Measurements from ENCODE around the gene HMGN3. TPM values are rescaled to one million over a fixed set of nuclear protein-coding genes. Genes with fewer than 3 reads are reported as not detected.

The HMGN3 gene
- total RNA-seq, 1 experiment from 2014 or later = 183 TPM

DNA sequence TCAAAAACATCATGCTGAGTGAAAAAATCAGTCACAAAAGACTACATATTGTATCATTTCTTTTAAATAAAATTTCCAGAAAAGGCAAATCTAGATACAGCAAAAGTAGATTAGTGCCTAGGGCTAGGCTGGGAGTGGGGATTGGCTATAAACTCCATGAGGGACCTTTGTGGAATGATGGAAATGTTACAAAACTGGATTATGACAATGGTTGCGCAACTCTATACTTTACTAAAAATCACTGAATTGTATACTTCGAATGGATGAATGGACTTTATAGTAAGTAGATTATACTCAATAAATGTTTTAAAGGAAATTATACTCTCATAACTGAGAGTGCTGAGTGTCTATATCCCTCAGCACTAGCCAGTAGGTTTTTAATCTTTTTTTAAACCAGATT lies 4.3 kb downstream of the HMGN3 start:
- H3K4ac ChIP-seq (ENCODE audit: low read depth, low read length) = no peak overlapping the region
- no peak overlapping the region for H2BK120ac ChIP-seq (ENCODE audit: low read depth, low read length, poor library complexity, severe bottlenecking)
- no peak overlapping the region for H2BK20ac ChIP-seq (ENCODE audit: low read depth, low read length, poor library complexity, severe bottlenecking)
- no peaks in the 10 kb centered on the region for H4K20me1 ChIP-seq (ENCODE audit: control insufficient read depth, insufficient read depth, insufficient read length)
- H2BK12ac ChIP-seq (ENCODE audit: insufficient read length, low read depth, low read length) = no peak overlapping the region
- H3K27me3 Mint-ChIP-seq (ENCODE audit: low read depth) = no peaks in the 10 kb centered on the region
- H2BK5ac ChIP-seq (ENCODE audit: insufficient read length, low read length) = no peak overlapping the region
- H3K23me2 ChIP-seq (ENCODE audit: insufficient read length, low read depth, low read length, poor library complexity, severe bottlenecking) = peaks cover 5% of the 10 kb centered on the region
- H4K5ac ChIP-seq (ENCODE audit: insufficient read length, low read depth, low read length) = no peak overlapping the region
- no peaks in the 10 kb centered on the region for H3K9me3 ChIP-seq (ENCODE audit: control insufficient read depth, low read depth, low read length)
- no peak overlapping the region for H3K56ac ChIP-seq (ENCODE audit: insufficient read length, low read depth, low read length)
- H3K79me1 ChIP-seq (ENCODE audit: insufficient read depth, low read depth, low read length, poor library complexity, severe bottlenecking) = peaks cover 4% of the 10 kb centered on the region
- H2AK5ac ChIP-seq (ENCODE audit: insufficient read length, low read length) = no peak overlapping the region
- no peak overlapping the region for H2BK15ac ChIP-seq (ENCODE audit: low read depth, low read length)
- no peak overlapping the region for H3K23ac ChIP-seq (ENCODE audit: insufficient read length, low read depth, low read length)
- peaks cover 2 to 13% (median 6%) of the 10 kb centered on the region in 3 experiments for H3K36me3 Mint-ChIP-seq (ENCODE audit: insufficient read depth in 1 of 3, low read depth in 3 of 3)
- DNase-seq = no peak
- no peak overlapping the region for H3K4me3 Mint-ChIP-seq
- H3K27ac Mint-ChIP-seq = no peak overlapping the region
- H3K14ac ChIP-seq (ENCODE audit: insufficient read depth, low read length) = no peak overlapping the region
- H3K18ac ChIP-seq (ENCODE audit: insufficient read length, low read depth, low read length) = no peak overlapping the region
- no peak overlapping the region for H3K4me2 ChIP-seq (ENCODE audit: insufficient read depth, insufficient read length, low read length)
- WGBS (ENCODE audit: extremely low coverage, insufficient read length, low lambda C conversion rate) = no CpG with 5 or more reads among the region's 2 CpGs
- peaks cover 19 to 26% of the 10 kb centered on the region in 2 experiments for H3K4me1 Mint-ChIP-seq
- no peak overlapping the region for H4K91ac ChIP-seq (ENCODE audit: insufficient read length, low read depth, low read length)
- no peak overlapping the region for H3T11ph ChIP-seq (ENCODE audit: low read length)
- H3K79me2 ChIP-seq (ENCODE audit: insufficient read depth, low read length) = peaks cover 25% of the 10 kb centered on the region; the same call in 1 of the 2 replicates
- H3K9me3 Mint-ChIP-seq = 0 out of 5 replicates have a peak, but pooled peaks cover 0 to 4% of the 10 kb centered on the region in 2 experiments
- H2AFZ ChIP-seq (ENCODE audit: low read length) = no peak overlapping the region
- H4K8ac ChIP-seq (replicated peaks; ENCODE audit: insufficient read length, low read depth, low read length) = no peak overlapping the region
- H3K9ac ChIP-seq (ENCODE audit: extremely low read depth, insufficient read length, low read length) = no peak overlapping the region
- no peak overlapping the region for H3K27ac ChIP-seq (ENCODE audit: insufficient read length, low read depth, low read length)
- no peaks in the 10 kb centered on the region for H3K27me3 ChIP-seq (ENCODE audit: insufficient read depth, low read length)
- no peaks in the 10 kb centered on the region for H3K4me1 ChIP-seq (ENCODE audit: insufficient read depth, low read length)
- TF ChIP-seq, protein P1, sequence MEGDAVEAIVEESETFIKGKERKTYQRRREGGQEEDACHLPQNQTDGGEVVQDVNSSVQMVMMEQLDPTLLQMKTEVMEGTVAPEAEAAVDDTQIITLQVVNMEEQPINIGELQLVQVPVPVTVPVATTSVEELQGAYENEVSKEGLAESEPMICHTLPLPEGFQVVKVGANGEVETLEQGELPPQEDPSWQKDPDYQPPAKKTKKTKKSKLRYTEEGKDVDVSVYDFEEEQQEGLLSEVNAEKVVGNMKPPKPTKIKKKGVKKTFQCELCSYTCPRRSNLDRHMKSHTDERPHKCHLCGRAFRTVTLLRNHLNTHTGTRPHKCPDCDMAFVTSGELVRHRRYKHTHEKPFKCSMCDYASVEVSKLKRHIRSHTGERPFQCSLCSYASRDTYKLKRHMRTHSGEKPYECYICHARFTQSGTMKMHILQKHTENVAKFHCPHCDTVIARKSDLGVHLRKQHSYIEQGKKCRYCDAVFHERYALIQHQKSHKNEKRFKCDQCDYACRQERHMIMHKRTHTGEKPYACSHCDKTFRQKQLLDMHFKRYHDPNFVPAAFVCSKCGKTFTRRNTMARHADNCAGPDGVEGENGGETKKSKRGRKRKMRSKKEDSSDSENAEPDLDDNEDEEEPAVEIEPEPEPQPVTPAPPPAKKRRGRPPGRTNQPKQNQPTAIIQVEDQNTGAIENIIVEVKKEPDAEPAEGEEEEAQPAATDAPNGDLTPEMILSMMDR (conservative IDR thresholded peaks at IDR 0.05) = no peak

Measured in H9 (cell line).